ENCODE data around the gene TENM3.

- TF ChIP-seq CTCF (IDR thresholded peaks at IDR 0.05) (no peak), IRF3 (IDR thresholded peaks at IDR 0.05; ENCODE audit: low read depth, low read length) (no peak), MAX (IDR thresholded peaks at IDR 0.05; ENCODE audit: low read depth) (no peak)
Measured at GRCh38 chr4:182421753-182422152, 178.6 kb downstream of the TENM3 start.
